ENCODE results near the gene MFSD6.

Gene MFSD6

DNA sequence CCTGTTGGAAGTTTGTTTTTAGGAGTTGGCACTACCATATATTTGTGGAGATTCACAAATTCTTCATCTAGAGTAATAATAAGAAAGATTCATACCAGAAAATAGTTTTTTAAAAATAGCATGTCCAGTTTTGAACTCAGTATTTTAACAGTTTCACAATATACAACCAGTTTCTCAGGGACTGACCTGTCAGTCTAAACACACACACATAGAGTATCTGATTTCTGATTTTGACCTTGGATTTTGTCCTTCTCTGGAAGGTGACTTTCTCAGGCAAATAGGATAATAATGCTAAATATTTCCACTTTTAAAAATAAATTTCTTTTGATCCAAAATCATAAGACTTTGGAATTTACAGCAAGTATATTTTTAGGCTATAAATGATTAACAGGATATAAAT lies 32.0 kb downstream of the MFSD6 start:
- DNase-seq (ENCODE audit: low spot score) = no peak

DNA sequence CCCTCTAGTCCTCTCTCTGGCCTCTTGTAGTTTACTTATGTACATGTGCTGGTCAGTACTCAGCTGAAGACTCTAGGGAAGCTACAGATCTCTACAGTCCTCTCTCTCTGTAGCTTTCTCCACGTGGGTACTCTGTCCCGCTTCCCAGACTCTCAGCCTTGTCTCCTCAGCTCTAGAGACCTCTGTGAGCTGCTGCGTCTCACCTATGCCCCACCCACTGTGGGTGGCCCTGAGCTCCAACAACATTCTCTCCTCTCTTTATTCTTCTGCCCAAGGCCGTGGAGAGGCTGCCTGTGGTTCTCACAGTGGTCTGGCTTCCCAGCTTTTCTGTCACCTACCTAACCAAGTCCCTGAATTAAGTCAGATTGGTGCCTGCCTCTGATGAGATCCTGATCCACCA lies 33.4 kb downstream of the MFSD6 start:
- no peak for DNase-seq (ENCODE audit: low spot score)

DNA sequence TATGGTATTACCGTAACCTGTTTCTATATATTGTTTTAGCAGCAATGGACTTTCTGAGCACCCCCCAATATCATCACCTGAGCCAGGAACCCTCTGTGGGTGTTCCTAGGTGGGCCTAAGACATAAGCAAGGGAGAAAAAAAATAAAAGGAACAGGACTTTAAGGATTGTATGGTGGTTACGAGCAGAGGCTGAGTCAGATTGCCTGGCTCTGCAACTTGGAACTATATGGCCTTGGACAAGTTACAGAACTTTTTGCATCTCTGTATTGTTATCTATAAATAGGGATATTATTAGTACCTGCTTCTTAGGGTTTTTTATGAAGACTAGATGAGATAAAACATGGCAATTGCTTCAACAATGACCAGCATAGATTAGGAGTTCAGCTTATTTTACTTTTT lies 34.9 kb downstream of the MFSD6 start:
- DNase-seq (ENCODE audit: low spot score) = no peak

DNA sequence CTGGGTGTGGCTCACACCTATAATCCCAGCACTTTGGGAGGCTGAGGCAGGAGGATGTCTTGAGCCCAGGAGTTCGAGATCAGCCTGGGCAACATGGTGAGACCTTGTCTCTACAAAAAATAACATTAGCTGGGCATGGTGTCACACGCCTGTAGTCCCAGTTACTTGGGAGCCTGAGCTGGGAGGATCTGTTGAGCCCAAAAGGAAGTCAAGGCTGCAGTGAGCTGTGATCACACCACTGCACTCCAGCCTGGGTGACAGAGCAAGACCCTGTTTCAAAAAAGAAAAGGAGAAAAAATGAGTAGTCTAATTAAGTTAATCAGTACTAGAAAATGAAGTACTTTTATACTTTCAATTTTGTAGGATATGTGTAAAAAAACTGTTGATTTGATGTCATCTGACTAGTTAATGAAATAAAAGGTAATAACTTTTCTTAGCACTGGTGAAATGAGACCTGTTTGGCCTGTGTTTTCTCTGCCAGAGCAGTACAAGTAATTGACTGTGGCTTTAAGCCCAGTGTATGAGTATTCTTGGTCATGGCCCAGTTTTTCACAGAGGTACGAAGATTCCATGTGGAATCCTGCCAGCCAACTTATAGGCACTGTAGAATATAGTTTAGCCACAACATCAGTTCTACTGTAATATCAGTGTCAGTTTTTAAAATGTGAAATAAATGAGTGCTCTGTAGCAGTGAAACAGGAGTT lies 35.8 kb downstream of the MFSD6 start:
- DNase-seq (ENCODE audit: low spot score) = no peak

DNA sequence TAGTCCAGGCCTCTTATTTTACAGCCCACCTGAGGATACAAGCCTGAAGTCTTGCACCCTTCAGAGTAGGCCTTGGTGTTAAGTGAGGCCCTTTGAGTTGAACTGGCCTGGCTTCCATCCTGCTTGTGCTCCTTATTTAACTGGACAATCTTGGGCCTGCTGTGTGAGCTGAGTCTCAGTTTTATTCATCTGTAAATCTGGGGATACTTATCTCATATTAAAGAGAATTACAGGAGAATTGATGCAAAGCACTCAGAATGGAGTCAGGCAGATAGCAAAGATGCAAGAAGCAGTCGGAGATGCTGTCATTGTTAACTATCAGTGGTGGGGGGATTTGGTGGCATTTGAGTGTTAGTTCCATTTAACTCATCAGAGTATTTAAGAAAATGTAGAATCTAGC lies 36.8 kb downstream of the MFSD6 start:
- DNase-seq (ENCODE audit: low spot score) = no peak

DNA sequence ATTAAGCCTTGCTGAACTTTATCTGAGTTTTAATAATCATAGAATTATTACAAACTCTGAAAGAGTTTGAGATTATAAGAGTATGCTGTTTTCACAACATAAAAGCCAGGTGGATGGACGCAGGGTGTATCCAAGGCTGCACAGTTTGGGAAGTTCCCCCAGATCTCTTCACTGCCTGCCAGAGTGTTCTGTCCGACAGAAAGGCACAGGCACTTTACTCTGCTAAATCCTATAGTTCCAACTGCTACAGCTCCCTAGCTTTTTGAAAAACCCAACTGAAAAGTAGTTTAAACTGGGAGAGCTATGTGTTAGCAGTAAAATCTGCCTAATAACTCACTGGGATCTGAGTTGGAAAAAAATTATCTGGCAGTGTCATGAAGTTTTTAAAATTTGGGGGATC lies 38.0 kb downstream of the MFSD6 start:
- DNase-seq (ENCODE audit: low spot score) = no peak

DNA sequence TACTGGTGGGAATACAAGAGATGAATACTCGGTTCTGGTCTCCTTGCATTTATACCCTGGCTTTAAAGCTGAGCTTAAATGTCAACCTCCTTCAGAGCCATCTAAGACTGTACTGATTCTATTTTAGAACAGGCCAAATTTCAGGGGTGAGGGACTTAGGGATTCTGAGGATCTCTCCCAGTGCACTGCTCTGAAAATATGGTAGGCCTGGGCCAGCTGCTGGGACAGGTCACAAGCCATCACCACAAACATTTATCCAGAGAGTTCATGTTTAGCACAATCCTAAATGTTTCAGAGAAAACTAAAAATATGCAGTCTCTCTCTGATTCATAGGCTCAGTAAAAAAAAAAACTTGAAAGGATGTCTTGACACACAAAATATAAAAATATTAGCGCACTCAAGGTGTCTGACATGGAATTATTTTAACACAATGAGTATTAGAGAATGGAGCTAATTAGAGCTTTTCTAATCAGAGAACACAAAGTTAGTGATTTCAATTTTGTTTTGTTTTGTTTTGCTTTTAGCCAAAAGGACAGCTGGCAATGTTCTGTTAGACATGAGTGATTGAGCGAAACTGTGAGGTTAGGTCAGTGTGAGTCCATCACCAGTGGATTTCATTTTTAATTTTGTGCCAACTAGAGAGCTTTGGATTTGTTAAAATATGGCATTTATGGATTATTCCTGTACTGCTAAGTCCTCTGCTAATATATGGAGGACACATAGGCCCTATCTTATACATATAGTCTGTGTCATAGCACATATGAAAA lies 38.8 kb downstream of the MFSD6 start:
- no peak for DNase-seq (ENCODE audit: low spot score)

DNA sequence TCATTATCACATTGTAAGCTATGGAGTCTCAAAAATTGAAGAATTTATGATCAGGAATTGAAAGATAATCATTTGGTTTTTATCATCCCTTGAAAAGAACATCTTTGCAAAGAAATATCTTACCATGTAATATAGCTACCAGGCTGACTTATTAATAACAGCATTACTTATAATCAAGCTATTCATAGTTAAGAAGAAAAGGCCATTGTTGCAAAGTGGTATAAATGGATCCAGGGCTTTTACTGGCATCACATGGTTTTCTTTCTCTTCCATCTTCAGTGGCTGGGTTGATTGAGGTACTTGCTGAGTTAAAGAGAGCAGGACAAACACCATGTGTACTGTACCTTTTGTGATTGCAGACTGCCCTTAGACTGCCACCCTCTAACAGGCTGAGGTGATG lies 39.6 kb downstream of the MFSD6 start:
- DNase-seq (ENCODE audit: low spot score) = peak; percentile 80

DNA sequence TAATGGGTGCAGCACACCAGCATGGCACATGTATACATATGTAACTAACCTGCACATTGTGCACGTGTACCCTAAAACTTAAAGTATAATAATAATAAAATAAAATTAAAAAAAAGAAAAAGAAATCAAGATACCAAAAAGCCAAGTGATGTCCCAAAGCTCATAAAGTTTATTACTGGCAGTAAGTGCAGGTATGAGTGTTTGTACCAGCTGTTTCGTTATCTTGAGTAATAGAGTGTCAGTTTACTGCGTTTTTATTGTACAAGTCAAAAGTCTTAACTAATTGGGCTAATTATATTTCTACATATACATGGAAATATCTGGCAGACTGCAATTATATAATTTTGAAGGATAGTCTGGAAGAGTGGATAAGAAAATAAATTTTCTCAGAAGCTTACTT lies 41.8 kb downstream of the MFSD6 start:
- no peak for DNase-seq (ENCODE audit: low spot score)

DNA sequence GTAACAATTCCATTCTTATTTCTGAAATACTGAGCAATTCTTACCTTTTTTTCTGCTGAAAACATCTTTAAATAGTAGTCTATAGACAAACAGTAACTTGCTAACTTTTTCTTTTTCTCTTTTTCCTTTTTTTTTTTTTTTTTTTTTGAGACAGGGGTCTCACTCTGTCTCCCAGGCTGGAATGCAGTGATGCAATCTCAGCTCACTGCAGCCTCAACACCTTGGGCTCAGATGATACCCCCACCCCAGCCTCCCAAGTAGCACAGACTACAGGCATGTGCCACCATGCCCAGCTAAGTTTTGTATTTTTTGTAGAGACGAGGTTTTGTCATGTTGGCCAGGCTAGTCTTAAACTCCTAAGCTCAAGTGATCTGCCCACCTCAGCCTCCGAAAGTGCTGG lies 42.2 kb downstream of the MFSD6 start:
- no peak for DNase-seq (ENCODE audit: low spot score)

DNA sequence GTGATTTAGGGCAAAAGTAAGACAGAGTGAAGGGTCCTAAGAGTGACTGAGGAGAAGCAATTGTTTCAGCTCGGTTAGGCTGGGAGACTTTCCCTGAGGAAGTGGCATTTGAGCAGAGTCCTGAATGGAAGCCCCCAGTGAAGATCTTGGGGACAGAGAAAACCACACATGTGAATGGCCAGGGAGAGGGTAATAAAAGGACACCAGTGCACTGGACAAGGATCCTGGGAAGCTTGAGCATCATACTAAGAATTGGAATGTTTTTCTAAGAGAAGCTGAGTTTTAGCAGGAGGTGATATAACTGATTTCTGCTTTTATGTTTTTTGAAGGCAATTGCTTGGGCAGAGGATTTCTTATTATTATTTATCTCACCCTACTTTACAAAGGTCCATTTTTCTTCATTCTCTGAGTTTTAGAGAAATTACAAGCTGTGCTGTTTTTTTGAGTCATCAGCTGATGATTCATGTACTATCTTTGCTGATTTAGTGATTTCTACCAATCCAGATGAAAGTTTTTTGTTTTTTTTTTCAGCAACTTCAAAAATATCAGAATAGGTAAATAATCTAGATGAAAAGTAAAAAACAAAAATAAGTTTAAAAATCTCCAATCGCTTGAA lies 43.5 kb downstream of the MFSD6 start:
- peak; percentile 44 for DNase-seq (ENCODE audit: low spot score)

DNA sequence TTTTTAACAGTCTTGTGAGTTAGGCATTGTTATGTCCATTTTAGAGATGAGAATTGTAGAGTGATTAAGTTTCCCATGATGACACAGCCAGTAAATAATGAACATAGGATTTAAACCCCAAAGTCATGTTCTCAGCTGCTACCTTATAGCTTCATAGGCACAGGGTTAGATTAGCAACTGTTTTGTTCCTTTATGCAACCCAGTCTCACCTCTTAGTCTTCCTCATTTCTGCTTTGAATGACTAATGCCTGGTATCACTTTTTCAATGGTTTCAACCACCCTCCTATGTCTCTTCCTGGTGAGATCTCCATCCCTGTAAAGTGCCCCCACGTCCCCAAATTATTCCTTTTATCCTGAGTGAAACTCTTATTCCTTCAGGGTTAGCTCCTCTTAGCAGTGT lies 44.3 kb downstream of the MFSD6 start:
- DNase-seq (ENCODE audit: low spot score) = no peak

DNA sequence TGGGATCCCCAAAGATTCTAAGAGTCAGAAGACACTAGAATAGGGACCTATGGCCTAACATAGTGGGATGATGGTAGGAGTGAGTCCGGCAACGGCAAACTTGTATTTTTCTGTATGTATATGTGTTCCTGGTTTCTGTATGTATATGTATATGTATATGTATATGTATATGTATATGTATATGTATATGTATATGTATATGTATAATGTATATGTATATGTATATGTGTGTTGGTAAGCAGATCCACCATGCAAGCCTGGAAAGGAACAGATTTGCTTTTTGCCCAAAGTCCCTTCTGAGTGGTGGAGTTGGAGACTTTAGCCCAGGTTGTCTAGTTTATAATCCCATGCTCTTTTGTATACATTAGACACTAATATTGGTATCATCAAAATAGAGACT lies 46.6 kb downstream of the MFSD6 start:
- DNase-seq (ENCODE audit: low spot score) = no peak

DNA sequence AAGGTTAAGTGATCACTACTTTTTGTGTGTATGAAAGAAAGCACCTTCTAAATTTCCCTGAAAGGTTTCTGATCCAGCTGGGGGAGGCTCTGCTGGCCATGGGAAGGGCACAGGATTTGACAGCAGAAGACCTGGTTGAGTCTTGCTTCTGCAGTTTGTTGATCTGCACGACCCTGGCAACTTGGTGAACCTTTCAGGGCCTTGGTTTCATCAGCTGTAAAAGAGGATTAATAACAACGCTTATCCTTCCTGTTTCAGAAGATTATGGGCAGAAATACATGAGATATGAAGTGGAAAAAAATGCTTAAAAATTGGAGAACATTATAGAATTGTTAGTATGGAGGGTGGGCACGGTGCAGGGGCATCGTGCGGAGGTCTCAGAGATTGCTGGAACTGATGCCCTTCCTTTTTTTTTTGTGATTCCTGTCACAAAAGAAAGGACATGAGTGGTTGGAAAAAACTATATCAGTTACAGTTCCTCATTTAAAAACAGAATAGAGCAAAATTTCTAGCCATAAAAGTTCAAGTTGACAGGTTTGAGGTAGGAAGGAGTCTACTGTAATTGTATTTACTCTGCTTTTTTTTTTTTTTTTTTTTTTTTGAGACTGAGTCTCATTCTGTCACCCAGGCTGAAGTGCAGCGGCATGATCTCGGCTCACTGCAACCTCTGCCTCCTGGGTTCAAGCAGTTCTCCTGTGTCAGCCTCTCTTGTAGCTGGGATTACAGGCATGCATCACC lies 47.4 kb downstream of the MFSD6 start:
- no peak for DNase-seq (ENCODE audit: low spot score)

DNA sequence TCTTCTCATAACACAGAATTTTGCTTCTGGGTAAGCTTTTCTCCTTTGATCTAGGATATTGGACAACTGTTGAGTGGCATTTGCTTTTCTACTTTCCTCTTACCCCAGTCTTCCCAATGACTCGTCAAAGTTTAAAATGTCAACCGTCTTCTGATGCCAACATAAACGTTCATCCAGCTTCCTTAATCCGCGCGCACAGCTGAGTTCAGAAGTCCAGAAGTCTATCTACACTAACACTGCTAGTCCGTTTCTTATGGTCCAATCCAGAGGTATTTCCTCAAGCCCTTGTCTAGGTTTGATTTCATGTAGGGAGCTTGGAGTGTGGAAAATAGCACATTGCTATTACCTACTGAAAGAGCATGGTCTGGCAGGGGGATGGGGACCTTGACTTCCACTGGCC lies 48.7 kb downstream of the MFSD6 start:
- DNase-seq (ENCODE audit: low spot score) = no peak

DNA sequence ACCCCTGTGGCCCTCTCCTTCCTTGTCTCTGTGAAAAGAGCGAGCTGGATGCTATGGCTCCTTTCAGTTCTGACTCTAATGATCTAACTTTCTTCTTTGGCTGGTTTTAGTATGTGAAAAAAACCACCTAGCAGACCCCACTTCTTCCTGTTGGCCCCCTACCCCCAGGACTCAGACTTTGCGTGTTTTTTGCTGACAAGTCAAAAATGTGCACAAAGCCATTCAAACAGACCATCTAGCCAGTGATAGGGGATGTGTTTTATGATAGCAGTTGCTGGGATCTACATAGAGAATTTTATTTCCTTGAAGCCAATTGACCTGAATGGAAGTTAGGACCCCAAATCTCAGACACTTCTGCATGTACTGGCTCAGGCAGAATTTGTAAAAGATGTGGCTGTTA lies 49.1 kb downstream of the MFSD6 start:
- DNase-seq (ENCODE audit: low spot score) = no peak

DNA sequence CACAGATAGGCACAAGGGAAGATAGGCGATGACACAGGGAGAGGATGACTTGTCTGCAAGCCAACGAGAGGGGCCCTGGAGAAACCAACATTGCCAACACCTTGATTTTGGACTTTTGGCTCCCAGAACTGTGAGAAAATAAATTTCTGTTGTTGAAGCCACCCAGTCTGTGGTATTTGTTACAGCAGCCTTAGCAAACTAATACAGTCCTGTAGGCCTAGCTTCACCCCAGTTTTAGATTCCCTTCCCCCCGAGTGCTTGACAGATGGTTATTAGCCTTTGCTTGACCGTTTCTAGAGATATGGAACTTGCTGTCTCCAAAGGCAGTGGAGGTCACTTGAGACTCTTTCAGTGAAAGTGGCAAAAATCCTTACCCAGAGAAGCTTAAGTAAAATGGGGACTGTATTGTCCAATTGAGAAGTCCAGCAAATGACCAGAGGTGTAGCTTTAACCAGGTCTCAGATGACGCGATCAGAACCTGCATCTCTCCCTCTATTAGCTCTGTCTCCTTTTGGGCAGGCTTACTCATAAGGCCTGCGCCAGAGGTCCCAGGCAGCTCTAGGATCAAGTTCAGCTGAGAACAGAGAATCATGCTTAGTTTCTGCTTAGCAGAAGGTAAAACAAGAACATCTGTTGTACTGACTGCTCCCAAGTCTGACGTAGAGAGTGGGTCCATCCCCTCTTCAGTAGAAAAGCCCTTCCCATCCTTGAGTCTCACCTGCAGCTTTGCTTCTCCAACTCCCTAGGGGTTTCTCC lies 50.4 kb downstream of the MFSD6 start:
- DNase-seq (ENCODE audit: low spot score) = no peak

DNA sequence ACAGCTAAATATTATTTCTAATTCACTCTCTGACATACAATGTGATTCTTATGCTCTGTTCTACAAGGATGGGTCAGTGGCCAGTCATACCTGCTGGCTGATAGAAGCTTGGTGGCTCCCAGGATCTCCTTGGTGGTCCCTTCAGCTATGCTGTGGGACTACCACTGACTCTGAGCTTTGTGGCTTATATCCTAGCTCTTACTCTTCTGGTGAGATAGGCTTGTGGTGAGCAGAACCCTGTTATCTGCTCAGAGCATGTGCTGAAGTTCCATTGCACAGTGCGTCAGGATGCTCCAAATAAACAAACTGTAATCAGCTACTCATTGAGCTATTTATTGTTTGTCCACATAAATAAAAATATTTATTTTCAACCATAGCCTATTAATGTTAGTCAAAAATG lies 51.7 kb downstream of the MFSD6 start:
- DNase-seq (ENCODE audit: low spot score) = no peak

DNA sequence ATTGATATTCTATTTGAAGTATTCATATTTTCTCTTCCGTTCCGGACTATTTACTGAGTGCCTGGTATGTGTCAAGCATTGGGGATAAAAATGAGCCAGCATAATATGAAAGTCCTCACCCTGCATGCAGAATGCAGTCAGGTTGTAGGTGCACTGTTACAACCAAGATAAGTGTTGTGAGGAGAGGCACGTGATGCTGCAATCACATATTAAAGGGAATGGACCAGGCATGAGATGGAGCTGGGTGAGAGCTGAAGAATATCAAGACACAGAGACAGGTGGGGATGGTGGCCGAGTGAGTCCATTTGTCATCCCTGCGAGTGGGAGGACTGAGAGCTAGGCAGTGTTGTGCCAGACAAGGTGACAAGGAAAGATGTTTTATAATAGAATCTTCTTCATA lies 52.3 kb downstream of the MFSD6 start:
- DNase-seq (ENCODE audit: low spot score) = no peak

DNA sequence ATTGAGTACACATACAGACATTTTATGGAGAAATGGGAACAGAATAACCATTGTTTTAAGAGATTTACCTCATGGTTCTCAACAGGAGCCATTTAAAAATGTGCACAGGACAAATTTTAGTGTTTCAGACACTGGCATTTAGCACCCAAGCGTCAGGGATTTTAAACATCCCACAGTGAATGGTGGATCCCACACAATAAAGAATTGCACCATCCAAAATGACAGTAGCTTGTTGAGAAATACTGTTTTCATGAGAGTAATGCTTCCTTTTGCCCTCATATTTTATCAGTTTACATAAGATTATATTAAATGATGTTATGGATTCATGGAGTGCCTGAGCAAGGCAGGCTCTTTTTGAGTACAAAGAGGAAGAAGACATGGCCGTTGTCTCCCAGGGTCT lies 54.0 kb downstream of the MFSD6 start:
- DNase-seq (ENCODE audit: low spot score) = no peak

DNA sequence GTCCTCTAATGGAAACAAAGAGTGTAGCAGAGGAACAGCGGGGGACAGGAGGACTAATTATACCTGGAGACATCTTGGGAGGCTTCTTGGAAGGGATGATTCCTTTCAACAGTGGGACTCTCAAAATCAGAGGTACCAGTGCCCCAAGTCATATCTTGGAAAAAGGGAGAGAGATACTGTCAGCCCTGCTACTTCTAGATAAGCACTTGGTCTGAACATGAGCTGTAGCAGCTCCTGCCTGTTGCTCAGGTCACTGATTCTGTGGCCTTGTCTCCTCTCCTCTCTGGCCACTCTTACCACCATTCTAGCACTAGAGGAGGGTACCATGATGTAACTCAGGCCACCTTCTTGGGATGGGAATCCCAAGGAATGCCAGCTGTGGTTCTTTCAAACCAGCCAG lies 54.5 kb downstream of the MFSD6 start:
- no peak for DNase-seq (ENCODE audit: low spot score)

DNA sequence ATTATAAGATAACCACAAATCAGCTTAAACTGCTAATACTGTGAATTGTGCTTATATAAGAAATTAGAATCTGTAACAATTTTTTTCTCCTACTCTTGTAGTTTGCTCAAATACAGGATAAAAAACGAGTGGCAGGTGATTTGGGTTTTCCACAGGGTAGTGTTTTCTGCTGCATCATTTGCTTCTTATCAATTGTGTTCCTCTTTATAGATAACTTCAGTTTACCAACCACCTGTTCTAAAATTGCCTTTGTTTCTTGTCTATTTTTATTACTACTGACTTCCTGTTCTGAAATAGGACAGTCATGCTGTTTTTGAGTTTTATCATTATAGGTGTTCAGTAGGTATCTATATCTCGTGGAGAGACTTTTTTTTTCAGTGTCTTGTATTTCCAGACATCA lies 56.9 kb downstream of the MFSD6 start:
- DNase-seq (ENCODE audit: low spot score) = no peak
